Fibroblast of mammary gland (primary cell): ENCODE data around the gene MYH16.
"Not testable (repeated sequence)": the region's sequence is repeated elsewhere in the genome, so short reads cannot be mapped to it uniquely, and the experiment has no call there.

Experiments
- DNase-seq: peaks from one replicate; pipeline ENCODE4 v3.0.0-alpha.2; 2010; ENCODE audit warnings: low read depth
- H3K4me3 ChIP-seq: 2 replicates; pipeline ENCODE4 v1.5.1; 2011; ENCODE audit warnings: low read depth, mild to moderate bottlenecking, low read length, moderate library complexity; ENCODE audit not compliant: control insufficient read depth
- CTCF ChIP-seq: conservative IDR thresholded peaks from 2 replicates; pipeline ENCODE4 v1.5.1; 2011; ENCODE audit warnings: low read depth, low read length, inconsistent platforms; ENCODE audit not compliant: control insufficient read depth, insufficient read depth

MYH16 gene

GRCh38 chr7:99235925-99236324 lies 36.7 kb upstream of the MYH16 start:
- no peak for TF ChIP-seq CTCF
- peak; percentile 82 for DNase-seq

GRCh38 chr7:99237876-99238275 lies 34.8 kb upstream of the MYH16 start:
- not testable (repeated sequence) for H3K4me3 ChIP-seq, DNase-seq

More at GRCh38 chr7:99235925-99236324, 36.7 kb upstream of the MYH16 start:
- H3K4me3 ChIP-seq = no peak overlapping the region

- TF ChIP-seq CTCF = no peak
- no peak overlapping the region for H3K4me3 ChIP-seq
- DNase-seq = no peak
Measured at GRCh38 chr7:99238558-99239341, 33.9 kb upstream of the MYH16 start.

GRCh38 chr7:99242682-99243081 lies 30.0 kb upstream of the MYH16 start:
- H3K4me3 ChIP-seq = no peak overlapping the region
- DNase-seq = peak; percentile 14
- no peak for TF ChIP-seq CTCF

- DNase-seq = no peak
- no peak overlapping the region for H3K4me3 ChIP-seq
- TF ChIP-seq CTCF = no peak
Measured at GRCh38 chr7:99243751-99244337, 28.8 kb upstream of the MYH16 start.

GRCh38 chr7:99244939-99245338 lies 27.7 kb upstream of the MYH16 start:
- peak; percentile 58 for DNase-seq
- TF ChIP-seq CTCF = no peak
- H3K4me3 ChIP-seq = no peak overlapping the region

GRCh38 chr7:99248391-99249095 lies 24.1 kb upstream of the MYH16 start:
- H3K4me3 ChIP-seq = no peak overlapping the region
- no peak for TF ChIP-seq CTCF
- no peak for DNase-seq
